HG03095 (cell line): ENCODE measurements around the gene SF3B6.
"Not testable (repeated sequence)": the region's sequence is repeated elsewhere in the genome, so short reads cannot be mapped to it uniquely, and the experiment has no call there.

Experiments
- ATAC-seq: cut with Tn5 transposase; IDR thresholded peaks from one replicate; pipeline ENCODE4 v1.9.1; 2021; ENCODE audit warnings: moderate library complexity; ENCODE audit not compliant: unreplicated experiment

SF3B6 gene

DNA sequence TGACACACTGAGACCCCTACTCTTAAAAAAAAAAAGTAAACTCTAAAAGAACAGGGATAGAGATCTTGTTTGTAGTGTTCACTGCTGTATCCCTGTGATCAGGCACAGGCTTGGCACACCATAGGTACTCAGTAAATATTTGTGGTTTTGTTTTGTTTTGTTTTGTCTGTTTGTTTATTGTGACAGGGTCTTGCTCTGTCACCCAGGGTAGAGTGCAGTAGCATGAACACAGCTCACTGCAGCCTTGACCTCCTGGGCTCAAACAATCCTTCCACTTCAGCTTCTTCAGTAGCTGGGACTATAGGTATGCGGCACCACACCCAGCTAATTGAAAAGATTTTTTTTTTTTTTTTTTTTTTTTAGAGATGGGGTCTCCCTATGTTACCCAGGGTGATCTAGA lies 23.2 kb downstream of the SF3B6 start:
- no peak for ATAC-seq

GRCh38 chr2:24051833-24052232 lies 24.3 kb downstream of the SF3B6 start:
- ATAC-seq = no peak

GRCh38 chr2:24050041-24050979 lies 25.8 kb downstream of the SF3B6 start:
- ATAC-seq = no peak

DNA sequence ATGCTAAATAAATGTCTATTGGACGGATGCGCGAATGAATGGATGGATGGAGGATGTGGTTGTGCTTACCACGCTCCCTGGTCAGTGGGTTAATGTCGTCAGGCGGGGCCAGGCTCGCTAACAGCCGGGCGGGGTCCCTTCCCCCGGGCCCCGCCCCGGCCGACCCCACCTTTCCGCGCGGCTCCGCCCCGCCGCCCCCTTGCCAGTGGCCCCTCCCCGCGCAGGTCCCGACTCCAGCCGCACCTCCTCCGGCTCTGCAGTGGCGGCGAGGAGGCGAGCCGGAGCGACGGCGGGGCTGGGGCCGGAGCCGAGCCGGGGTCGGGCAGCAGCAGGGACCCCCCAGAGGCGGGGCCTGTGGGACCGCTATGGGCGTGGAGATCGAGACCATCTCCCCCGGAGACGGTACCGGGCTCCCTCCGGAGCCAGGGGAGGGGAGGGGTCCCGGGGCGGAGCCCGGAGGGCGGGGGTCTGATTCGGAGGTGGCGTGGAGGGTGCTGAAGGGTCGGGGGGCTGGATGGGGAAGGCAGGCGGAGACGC lies 26.6 kb downstream of the SF3B6 start, which contains the start of gene FKBP1B:
Gene FKBP1B (plus strand): TSS at position 257 of the 537 bp plus-strand sequence. CDS start 109 bp downstream, at position 366.
- ATAC-seq = no peak

- ATAC-seq = no peak
Measured at GRCh38 chr2:24048769-24049484, 27.2 kb downstream of the SF3B6 start.

GRCh38 chr2:24047703-24048033 lies 28.5 kb downstream of the SF3B6 start:
- ATAC-seq = no peak

DNA sequence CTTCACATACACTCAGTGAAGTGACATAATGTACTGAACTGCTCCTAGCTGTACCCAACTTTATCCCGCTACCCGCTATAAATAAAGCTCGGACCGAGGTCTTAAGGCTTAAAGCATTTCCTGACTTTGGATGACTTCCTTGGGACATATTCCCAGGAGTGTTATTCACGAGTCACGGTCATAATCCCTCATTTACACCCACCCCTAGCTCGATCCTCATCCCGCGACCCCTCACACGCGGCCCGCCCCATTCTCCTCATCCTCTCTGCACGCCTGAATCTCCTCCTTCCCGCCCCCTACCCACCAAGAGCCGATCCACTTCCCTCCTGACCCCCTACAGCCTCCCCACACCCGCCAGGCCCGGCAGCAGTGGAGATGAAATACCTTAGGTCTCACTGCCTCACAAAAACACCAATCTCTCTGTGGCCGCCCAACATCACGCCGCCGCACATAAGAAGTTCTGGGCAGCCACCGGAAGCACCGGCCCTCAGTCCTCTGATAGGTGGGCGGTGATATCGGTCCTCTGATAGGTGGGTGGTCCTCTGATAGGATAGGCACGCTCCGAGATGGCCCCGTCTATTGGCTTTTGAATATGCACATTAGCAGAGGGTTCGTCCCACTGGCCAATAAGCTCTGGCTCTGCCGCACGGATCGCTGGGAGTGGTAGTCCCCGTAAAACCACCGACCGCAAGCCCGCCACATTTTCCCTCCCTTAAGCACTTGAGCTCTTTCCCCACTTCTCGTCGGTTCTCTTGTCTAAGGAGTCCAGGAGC lies 29.0 kb downstream of the SF3B6 start, which contains the start of gene WDCP:
Gene WDCP (minus strand): TSS at position 462 of the 773 bp plus-strand sequence. CDS start 7,897 bp downstream, outside the sequence.
- ATAC-seq = peak; percentile 99

DNA sequence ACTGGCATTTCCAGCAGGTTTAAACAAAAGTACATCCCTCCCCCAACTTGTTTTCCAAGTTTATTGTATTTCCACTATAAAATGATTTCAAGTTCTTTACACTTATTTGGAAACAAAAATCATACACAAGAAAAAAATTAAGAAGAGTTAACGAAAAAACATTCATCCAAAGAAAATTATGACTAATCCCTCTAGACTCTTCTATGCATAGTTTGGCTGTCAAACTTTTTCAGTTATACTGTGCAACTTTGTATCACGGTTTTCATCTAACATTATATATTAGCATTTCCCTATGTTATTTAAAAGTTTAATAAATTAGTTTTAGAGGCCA lies 29.6 kb downstream of the SF3B6 start:
- ATAC-seq = no peak

DNA sequence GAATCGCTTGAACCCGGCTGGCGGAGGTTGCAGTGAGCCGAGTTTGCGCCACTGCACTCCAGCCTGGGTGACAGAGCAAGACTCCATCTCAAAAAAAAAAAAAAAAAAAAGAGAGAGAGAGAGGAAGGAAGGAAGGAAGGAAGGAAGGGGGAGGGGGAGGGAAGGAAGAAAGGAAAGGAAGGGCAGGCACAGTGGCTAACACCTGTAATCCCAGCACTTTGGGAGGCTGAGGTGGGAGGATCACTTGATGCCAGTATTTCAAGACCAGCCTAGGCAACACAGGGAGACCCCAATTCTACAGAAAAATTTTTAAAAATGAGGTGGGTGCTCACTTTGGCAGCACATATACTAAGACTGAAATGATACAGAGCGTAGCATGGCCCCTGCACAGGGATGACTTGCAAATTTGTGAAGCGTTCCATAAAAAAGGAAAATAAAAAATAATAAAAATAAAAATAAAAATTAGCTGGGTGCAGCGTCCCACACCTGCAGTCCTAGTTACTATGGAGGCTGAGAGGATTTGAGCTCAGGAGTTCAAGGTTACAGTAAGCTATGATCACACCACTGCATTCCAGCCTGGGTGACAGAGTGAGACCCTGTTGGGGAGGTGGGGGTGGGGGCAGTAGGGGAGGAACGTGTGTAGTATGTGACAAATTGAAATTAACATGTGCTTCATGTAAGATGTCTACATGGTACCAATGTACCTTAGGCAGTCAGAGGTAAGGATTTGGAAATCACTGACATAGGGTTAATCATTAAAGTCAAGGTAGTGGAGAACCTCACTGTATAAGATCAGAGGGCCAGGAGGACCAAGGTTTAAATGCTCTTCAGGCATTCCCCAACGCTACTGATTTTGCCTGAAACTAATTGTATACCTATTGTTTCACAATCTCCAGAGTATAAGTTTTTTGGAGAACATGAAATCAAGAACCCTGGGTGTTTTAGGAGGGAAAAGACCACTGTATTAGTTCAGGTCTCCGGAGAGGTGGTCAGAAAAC lies 30.3 kb downstream of the SF3B6 start:
- ATAC-seq = no peak

DNA sequence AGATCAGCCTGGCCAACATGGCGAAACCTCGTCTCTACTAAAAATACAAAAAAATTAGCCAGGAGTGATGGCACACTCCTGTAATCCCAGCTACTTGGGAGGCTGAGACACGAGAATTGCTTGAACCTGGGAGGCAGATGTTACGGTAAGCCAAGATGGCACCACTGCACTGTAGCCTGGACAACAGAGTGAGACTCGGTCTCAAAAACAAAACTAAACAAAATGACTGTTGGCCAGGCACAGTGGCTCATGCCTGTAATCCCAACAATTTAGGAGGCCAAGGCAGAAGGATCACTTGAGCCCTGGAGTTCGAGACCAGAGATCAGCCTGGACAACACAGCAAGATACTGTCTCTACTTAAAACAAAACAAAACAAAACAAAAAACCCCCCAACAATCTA lies 33.0 kb downstream of the SF3B6 start:
- not testable (repeated sequence) for ATAC-seq

DNA sequence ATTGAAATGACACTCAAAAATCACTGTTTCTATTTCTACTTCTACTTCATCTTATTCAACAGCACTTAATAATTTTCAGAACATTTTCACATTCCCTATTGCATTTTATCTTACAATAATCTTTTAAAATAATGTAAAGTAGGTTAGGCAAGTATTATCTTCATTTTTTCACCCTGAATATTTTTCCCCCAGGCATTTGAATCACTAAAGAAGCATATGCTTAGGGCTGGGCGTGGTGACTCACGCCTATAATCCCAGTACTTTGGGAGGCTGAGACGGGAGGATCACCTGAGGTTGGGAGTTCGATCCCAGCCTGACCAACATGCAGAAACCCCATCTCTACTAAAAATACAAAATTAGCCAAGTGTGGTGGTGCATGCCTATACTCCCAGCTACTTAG lies 35.6 kb downstream of the SF3B6 start:
- no peak for ATAC-seq

DNA sequence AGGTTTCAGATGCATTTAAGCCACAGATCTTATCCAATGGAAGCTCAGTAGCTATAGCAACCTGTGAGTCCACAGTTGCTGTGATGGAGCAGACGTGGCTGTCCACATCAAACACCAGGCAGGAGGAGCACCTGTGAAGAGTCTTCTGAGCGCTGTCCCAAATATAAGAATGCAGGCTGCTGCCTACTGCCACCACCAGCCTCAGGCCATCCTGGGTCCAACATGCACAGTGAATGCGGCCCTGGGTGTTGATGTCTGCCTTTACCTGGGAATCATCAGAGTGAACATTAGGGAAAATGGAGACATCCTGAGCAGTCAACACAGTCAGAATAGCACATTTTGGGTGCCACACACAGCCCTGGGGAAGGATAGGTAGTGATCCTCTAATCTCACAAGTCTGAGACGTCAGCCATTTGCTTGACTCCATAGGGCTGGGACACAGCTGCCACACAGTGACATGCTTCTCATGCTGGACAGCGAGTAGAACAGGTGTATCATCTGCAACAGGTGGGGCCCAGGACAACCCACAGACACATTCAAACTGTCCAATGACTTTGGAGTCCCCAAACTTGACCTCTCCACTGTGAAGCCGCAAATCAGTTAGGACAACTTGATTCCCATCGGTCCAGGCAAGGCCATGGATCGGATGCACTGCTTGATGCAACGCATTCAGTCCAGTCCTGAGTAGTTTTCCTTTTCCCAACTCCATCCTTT lies 37.2 kb downstream of the SF3B6 start:
- no peak for ATAC-seq

GRCh38 chr2:24026233-24026632 lies 49.9 kb downstream of the SF3B6 start:
- no peak for ATAC-seq

GRCh38 chr2:24024996-24025663 lies 51.0 kb downstream of the SF3B6 start:
- ATAC-seq = no peak

DNA sequence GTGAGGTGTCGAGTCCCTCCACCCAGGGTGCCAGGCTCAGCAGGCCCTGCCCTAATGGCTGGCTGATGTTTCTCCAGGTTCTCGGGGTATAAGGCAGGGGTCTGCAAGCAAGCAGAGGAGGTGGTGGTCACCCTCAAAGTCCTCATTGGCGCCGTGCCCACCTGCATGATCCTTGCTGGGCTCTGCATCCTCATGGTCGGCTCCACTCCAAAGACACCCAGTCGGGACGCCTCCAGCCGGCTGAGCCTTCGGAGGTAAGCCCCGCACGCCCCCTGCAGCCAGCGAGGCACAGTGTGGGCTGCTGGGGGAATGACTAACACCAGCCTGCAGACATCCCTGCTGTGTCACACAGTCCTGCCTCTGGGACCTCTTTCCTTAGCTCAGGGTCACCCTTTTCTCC lies 52.1 kb downstream of the SF3B6 start:
- no peak for ATAC-seq

- no peak for ATAC-seq
Measured at GRCh38 chr2:24022975-24023575, 53.1 kb downstream of the SF3B6 start.

DNA sequence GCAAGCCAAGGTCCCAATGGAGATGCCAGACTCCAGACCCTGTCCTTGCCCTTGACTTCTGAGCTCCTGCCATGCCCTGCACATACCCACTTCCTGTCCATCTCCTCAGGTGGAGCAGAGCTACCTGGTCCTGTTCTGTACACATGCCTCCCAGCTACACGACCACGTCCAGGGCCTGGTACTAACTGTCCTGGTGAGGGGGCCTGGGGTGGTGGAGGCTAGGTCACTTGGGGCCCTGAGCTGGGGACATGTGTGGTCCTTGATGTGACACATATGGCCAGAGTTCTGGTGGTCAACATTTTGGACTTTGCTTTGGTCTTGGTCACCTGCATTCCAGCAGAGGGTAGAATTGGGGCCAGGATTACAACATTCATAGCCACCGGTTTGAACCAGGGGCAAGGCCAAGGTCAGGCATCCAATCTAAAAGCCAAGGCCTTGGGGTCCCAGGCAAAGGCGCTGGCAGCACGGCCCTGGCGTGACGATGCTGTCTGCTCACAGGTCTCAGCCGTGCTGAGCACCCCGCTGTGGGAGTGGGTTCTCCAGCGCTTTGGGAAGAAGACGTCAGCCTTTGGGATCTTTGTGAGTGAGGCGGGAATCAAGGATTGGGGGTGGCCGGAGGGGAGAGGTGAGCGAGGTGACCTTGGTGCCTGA lies 53.7 kb downstream of the SF3B6 start:
- ATAC-seq = no peak
